CD4-positive, alpha-beta T cell treated with Interleukin-17A for 4 hours (primary cell): Measurements from ENCODE around the gene RNF123.

Experiments used
- DNase-seq: peaks from one replicate; pipeline ENCODE4 v3.0.0-alpha.2; 2020; ENCODE audit warnings: mixed read lengths

RNF123 gene

GRCh38 chr3:49689046-49689907 is at the start of gene RNF123, which contains the start of gene MST1:
RNF123 (plus strand) TSS chr3:49689557; CDS start chr3:49691166, 1,609 bp downstream.
MST1 (minus strand) TSS chr3:49689474; CDS start chr3:49688691, 783 bp downstream.
- DNase-seq = peak; percentile 94

GRCh38 chr3:49641292-49641691 is 48.1 kb upstream of the RNF123 start:
- no peak for DNase-seq

GRCh38 chr3:49641921-49642707 is 47.2 kb upstream of the RNF123 start:
- DNase-seq = no peak

- DNase-seq = peak; percentile 7
These were observed 46.6 kb upstream of the RNF123 start for GRCh38 chr3:49642708-49643145.

- DNase-seq = no peak
These were observed 44.7 kb upstream of the RNF123 start for GRCh38 chr3:49644684-49645083.

GRCh38 chr3:49646236-49646635 is 43.1 kb upstream of the RNF123 start:
- DNase-seq = no peak

GRCh38 chr3:49647741-49648140 is 41.6 kb upstream of the RNF123 start:
- DNase-seq = no peak

- no peak for DNase-seq
These were observed 40.9 kb upstream of the RNF123 start for GRCh38 chr3:49648354-49649019.

- no peak for DNase-seq
These were observed 39.8 kb upstream of the RNF123 start for GRCh38 chr3:49649576-49649975.

- DNase-seq = no peak
These were observed 39.2 kb upstream of the RNF123 start for GRCh38 chr3:49650177-49650576.

- no peak for DNase-seq
These were observed 38.7 kb upstream of the RNF123 start for GRCh38 chr3:49650637-49651036.

GRCh38 chr3:49652218-49652902 is 37.0 kb upstream of the RNF123 start:
- DNase-seq = no peak

GRCh38 chr3:49652903-49653415 is 36.4 kb upstream of the RNF123 start:
- no peak for DNase-seq

- no peak for DNase-seq
These were observed 35.7 kb upstream of the RNF123 start for GRCh38 chr3:49653621-49654020.

GRCh38 chr3:49654176-49654825 is 35.1 kb upstream of the RNF123 start:
- DNase-seq = no peak

GRCh38 chr3:49654955-49655556 is 34.3 kb upstream of the RNF123 start:
- DNase-seq = no peak

- no peak for DNase-seq
These were observed 33.5 kb upstream of the RNF123 start for GRCh38 chr3:49655731-49656285.

GRCh38 chr3:49656541-49657112 is 32.7 kb upstream of the RNF123 start:
- DNase-seq = peak; percentile 8

- DNase-seq = no peak
These were observed 32.0 kb upstream of the RNF123 start for GRCh38 chr3:49657208-49657915.

GRCh38 chr3:49658711-49659110 is 30.6 kb upstream of the RNF123 start:
- DNase-seq = no peak
